Left cardiac atrium (tissue), 4 donors: ENCODE measurements around the gene MRE11. TPM values are rescaled to one million over a fixed set of nuclear protein-coding genes. Genes with fewer than 3 reads are reported as not detected.
A peak's percentile ranks its signal among the peaks of the same experiment; 100 is the strongest.
"Not testable (repeated sequence)": the region's sequence is repeated elsewhere in the genome, so short reads cannot be mapped to it uniquely, and the experiment has no call there.

ENCODE experiments used
- ATAC-seq, 2 donors: fragments of 200-7000 bp; cut with Tn5 transposase; one replicate each; pipeline ENCODE4 v1.9.1; 2020; ENCODE audit warnings: mild to moderate bottlenecking in 2 of 2, moderate library complexity in 2 of 2
- DNase-seq: peaks from one replicate; pipeline ENCODE4 v3.0.0-alpha.2; 2020
- intact Hi-C, 2 donors: fragments of 100-400 bp; cut with DNase I; formaldehyde crosslinking; loops; one replicate each; pipeline versions ENCODE4 v1.14.1 to v1.15.1; 2022 to 2023
- total RNA-seq, 2 donors: library from RNA; stranded (reverse); fragmentation: NEBNext Ultra II Directional; extraction: Animal tissue kit (Norgen Biotek cat#: 25700); gene quantifications; one replicate each; pipeline ENCODE4 v1.2.1, GENCODE V29; 2021
- donor health status: DM: no; HTN: yes; CAD: no.
- donor health status: DM: no; HTN: yes; CAD: no; lungs with severe emphysema.
- donor health status: DM: yes; HTN: yes; CAD: no.
- donor health status: Dilated cardiomyopathy.

The MRE11 gene
- total RNA-seq, 2 donors from 2014 or later, result 8.0 to 10.0 TPM

GRCh38 chr11:94511932-94512781, 18.5 kb upstream of the MRE11 start, which contains the start of gene C11orf97:
Gene C11orf97, plus strand, starts transcription at chr11:94512461. Its CDS starts 68 bp downstream, at chr11:94512529.
- ATAC-seq, result peak; percentile 92 to 93
- intact Hi-C loops, result no loop called here
- peak; percentile 67 for DNase-seq

GRCh38 chr11:94507485-94507884, 13.8 kb upstream of the MRE11 start:
- intact Hi-C loops, result loop anchor here in 1 of 2 donors (10.0 kb wide), 1 partner anchor 613 kb away; no protein-coding TSS in a partner anchor
- no peak for DNase-seq
- no peak for ATAC-seq

DNA sequence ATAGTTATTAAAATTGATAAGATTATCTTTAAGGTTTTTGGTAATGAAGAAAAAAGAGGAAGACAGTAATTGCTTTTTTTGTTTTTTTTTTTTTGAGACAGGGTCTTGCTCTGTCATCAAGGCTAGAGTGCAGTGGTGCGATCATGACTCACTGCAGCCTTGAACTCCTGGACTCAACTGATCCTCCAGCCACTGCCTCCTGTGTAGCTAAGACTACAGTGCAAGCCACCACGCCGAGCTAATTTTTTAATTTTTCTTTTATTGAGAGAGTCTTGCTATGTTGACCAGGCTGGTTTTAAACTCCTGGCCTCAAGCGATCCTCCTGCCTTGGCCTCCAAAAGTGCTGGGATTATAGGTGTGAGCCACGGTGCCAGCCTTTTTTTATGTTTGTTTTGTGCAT, 12.9 kb upstream of the MRE11 start:
- not testable (repeated sequence) for DNase-seq, ATAC-seq
- intact Hi-C loops, result loop anchor here in 1 of 2 donors (10.0 kb wide), 1 partner anchor 612 kb away; no protein-coding TSS in a partner anchor

GRCh38 chr11:94504689-94505293, 11.1 kb upstream of the MRE11 start:
- DNase-seq (no peak), ATAC-seq (no peak)
- intact Hi-C loops, result loop anchor here in 1 of 2 donors (10.0 kb wide), 1 partner anchor 610 kb away; no protein-coding TSS in a partner anchor

GRCh38 chr11:94501522-94501921, 7.9 kb upstream of the MRE11 start:
- intact Hi-C loops, result loop anchor here in 1 of 2 donors (10.0 kb wide), 1 partner anchor 607 kb away; no protein-coding TSS in a partner anchor
- no peak for DNase-seq
- ATAC-seq, result no peak

- ATAC-seq, result no peak
- intact Hi-C loops, result loop anchor here in 1 of 2 donors (10.0 kb wide), 1 partner anchor 605 kb away; no protein-coding TSS in a partner anchor
- no peak for DNase-seq
Observed at GRCh38 chr11:94500181-94500580, 6.5 kb upstream of the MRE11 start.

DNA sequence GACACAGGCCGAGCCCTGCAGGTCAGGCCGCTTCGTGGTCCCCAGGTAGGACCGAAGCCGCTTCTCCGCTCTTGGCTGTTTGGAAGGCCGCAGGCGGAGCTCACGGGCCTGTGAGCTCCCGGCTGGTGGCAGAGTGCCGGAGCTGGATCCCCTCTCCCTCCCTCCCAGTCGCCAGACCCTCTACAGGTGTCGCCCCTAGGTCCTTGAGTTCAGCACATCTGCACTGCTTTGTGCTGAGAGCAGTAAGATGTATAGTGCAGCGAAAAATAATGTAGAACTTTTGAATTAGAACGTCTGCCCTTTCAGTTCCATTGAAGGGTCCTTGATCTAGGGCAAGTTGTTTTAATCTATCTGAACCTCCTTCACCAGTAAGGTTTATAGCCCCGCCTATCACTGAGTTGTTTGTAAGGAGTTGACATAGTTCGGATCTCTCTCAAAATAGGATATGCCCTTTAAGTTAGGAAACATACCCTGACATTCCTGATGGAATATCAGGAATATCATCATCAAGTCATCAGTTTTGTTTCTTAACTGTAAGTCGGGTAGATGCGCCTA, 559 bp upstream of the MRE11 start:
- DNase-seq (no peak), ATAC-seq (peak; percentile 54 to 78)
- intact Hi-C loops, result no loop called here

- ATAC-seq, result no peak
- intact Hi-C loops, result no loop called here
Observed at GRCh38 chr11:94486068-94486467, 7.6 kb downstream of the MRE11 start.

GRCh38 chr11:94481342-94481741, 12.3 kb downstream of the MRE11 start:
- DNase-seq (no peak), ATAC-seq (no peak)
- intact Hi-C loops, result no loop called here

More at GRCh38 chr11:94486068-94486467, 7.6 kb downstream of the MRE11 start:
- DNase-seq, result no peak

DNA sequence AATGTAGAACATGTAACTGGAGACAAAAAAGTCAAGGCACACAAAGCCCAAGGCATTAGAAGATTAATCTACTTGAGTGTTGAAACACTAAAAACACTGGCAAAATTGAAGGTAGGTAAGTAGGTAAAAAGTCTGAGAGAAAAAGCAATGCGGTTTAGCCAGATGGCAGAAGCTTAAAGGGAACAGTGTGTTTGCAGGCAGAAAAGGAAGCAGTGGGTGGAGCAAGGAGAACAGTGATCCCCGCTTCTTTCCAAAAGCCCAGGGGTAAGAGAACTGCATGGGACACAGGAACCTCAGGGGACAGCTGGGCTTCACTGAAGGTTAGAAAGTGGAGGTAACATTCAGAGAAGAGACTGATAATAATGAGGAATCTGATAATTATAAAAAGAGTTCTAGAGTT, 16.0 kb downstream of the MRE11 start:
- DNase-seq (no peak), ATAC-seq (no peak)
- intact Hi-C loops, result no loop called here

- DNase-seq (no peak), ATAC-seq (no peak)
- intact Hi-C loops, result no loop called here
Observed at GRCh38 chr11:94472916-94473799, 20.5 kb downstream of the MRE11 start.

- no peak for DNase-seq
- intact Hi-C loops, result no loop called here
- no peak for ATAC-seq
Observed at GRCh38 chr11:94469416-94469815, 24.2 kb downstream of the MRE11 start.

DNA sequence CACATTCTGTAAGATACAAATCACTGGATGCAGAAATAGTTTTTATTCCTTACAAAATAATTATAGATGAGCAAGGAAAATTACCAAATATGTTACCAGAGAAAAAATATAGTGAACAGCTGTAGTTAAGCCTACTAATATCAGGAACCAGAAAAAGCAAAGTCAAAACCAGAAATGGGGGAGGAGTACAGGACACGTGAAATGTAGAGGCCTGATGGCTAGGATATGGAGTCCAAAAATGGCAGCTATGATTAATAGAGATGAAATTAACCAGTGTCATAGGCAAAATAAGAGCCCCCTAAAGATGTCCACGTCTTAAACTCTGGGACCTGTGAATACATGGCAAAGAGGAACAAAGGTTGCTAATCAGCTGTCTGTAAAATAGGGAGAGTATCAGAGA, 34.1 kb downstream of the MRE11 start:
- intact Hi-C loops, result no loop called here

GRCh38 chr11:94457118-94458029, 36.3 kb downstream of the MRE11 start:
- DNase-seq (no peak), ATAC-seq (no peak)
- intact Hi-C loops, result no loop called here

More for the DNA sequence above, 34.1 kb downstream of the MRE11 start:
- no peak for DNase-seq
- ATAC-seq, result no peak

DNA sequence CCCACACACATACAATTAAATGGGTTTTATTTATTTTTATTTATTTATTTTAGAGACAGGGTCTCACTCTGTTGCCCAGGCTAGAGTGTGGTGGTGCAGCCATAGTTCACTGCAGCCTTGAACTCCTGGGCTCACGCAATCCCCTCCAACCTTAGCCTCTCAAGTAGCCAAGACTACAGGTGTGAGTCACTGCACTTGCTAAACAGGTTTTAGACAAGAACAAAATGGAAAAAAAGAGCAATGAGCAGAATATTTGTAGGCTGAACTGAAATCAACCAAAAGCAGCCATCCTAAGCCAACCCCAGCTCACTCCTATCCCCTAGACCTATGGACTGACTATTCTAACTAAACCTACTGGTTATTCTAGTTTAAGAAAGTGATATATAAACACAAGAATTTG, 37.8 kb downstream of the MRE11 start:
- DNase-seq (no peak), ATAC-seq (no peak)
- intact Hi-C loops, result no loop called here

DNA sequence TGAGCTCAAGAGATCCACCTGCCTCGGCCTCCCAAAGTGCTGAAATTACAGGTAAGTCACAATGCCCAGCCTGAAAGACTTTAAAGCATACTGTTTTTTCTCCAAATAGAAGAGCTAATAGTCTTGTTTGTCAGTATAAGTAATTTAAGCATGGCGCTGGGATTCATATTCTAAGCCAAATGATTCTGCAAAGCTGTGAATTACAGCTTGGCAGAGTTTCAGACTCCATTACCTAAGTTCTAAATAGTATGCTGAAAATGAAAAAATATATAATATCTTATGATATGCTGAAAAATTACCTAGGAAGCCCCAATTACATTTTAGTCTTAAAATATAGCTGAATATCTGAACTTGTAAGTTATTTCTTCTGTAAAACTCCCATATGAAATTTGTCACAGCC, 39.3 kb downstream of the MRE11 start:
- no peak for ATAC-seq
- no peak for DNase-seq
- intact Hi-C loops, result no loop called here

GRCh38 chr11:94452988-94453387, 40.7 kb downstream of the MRE11 start:
- ATAC-seq (no peak), DNase-seq (no peak)
- intact Hi-C loops, result no loop called here

- intact Hi-C loops, result no loop called here
- ATAC-seq, result no peak
- DNase-seq, result no peak
Observed at GRCh38 chr11:94450048-94450447, 43.6 kb downstream of the MRE11 start.
